Smooth muscle cell (in vitro differentiated cells): Measurements from ENCODE around the gene PLA2G5. TPM values are rescaled to one million over a fixed set of nuclear protein-coding genes. Genes with fewer than 3 reads are reported as not detected.

Source experiments
- DNase-seq: peaks from one replicate; lab custom pipeline; 2025; ENCODE audit not compliant: unreplicated experiment; lab: John Stamatoyannopoulos, UW
- H2AFZ ChIP-seq: fragments of 200-600 bp; sonication (generic); 2 replicates; pipeline ENCODE4 v1.6.0; 2016; ENCODE audit warnings: antibody characterized with exemption, low read depth, mild to moderate bottlenecking
- H3F3A ChIP-seq: fragments of 200-600 bp; sonication (generic); 2 replicates; pipeline ENCODE4 v1.6.0; 2017; ENCODE audit warnings: antibody characterized with exemption, low read depth
- H3K27ac ChIP-seq: fragments of 200-600 bp; sonication (generic); 2 replicates; pipeline ENCODE4 v1.5.1; 2016; ENCODE audit warnings: low read depth, mild to moderate bottlenecking
- H3K27me3 ChIP-seq: fragments of 200-600 bp; sonication (generic); 2 replicates; pipeline ENCODE4 v1.6.1; 2016; ENCODE audit warnings: low read depth, mild to moderate bottlenecking
- H3K36me3 ChIP-seq: fragments of 200-600 bp; sonication (generic); 2 replicates; pipeline ENCODE4 v1.5.1; 2016; ENCODE audit warnings: low read depth
- H3K4me1 ChIP-seq: fragments of 200-600 bp; sonication (generic); 2 replicates; pipeline ENCODE4 v1.5.1; 2016; ENCODE audit warnings: low read depth
- H3K4me2 ChIP-seq: fragments of 200-600 bp; sonication (generic); 2 replicates; pipeline ENCODE4 v1.6.0; 2016; ENCODE audit warnings: mild to moderate bottlenecking
- H3K4me3 ChIP-seq: fragments of 200-600 bp; sonication (generic); 2 replicates; pipeline ENCODE4 v1.5.1; 2016; ENCODE audit warnings: mild to moderate bottlenecking
- H3K79me2 ChIP-seq: fragments of 200-600 bp; sonication (generic); 2 replicates; pipeline ENCODE4 v1.6.0; 2016; ENCODE audit warnings: low read depth, mild to moderate bottlenecking
- H3K9ac ChIP-seq: fragments of 200-600 bp; sonication (generic); 2 replicates; pipeline ENCODE4 v1.6.0; 2016; ENCODE audit warnings: low read depth
- H3K9me3 ChIP-seq: fragments of 200-600 bp; sonication (generic); replicated peaks from 2 replicates; pipeline ENCODE4 v1.5.1; 2016; ENCODE audit warnings: low read depth
- H4K20me1 ChIP-seq: fragments of 200-600 bp; sonication (generic); 2 replicates; pipeline ENCODE4 v1.6.0; 2016; ENCODE audit warnings: low read depth
- CTCF ChIP-seq: fragments of 200-600 bp; sonication (generic); IDR thresholded peaks from 2 replicates; pipeline ENCODE4 v1.5.1; 2017; ENCODE audit warnings: borderline replicate concordance, mild to moderate bottlenecking, antibody characterized with exemption; ENCODE audit not compliant: insufficient read depth, poor library complexity, severe bottlenecking
- WGBS: methylation state at CpG from one replicate; pipeline ENCODE4 v1.1.7; 2016; ENCODE audit warnings: low lambda C conversion rate; 5-methylcytosine and 5-hydroxymethylcytosine counted together
- polyA plus RNA-seq: library from polyadenylated mRNA; unstranded; fragments of >200 nt; fragmentation: Nextera tagmentation; extraction: Ambion mirVana; gene quantifications from 2 replicates; pipeline ENCODE4 v1.2.1, GENCODE V29; 2016
- total RNA-seq: library from RNA; depleted of rRNA; stranded (reverse); fragments of >200 nt; gene quantifications from 2 replicates; pipeline ENCODE4 v1.2.3, GENCODE V29; 2014

The PLA2G5 gene
- total and polyA plus RNA-seq, 2 experiments from 2014 or later = 0.22 to 0.64 TPM

DNA sequence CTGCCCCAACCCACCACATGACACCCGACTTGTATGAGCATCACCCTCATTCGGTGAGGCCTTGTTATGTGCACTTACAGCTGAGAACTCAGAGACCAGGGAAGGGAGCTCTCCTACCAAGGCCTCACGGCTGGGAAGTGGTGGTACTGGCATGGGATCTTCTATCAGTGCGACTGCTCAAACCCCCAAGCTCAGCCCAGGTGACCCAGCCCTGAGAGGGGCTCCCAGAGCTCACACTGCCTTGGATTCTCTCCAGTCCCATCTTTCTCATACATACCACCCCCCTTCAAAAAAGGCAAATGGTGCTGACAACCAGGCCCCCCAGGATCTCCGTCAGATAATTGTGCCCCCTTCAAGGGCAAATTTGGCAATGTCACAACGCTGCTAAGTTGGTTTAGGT, 68.4 kb downstream of the PLA2G5 start:
- no peaks in the 10 kb centered on the region for H3K27me3 ChIP-seq
- no peak for TF ChIP-seq CTCF
- no peaks in the 10 kb centered on the region for H3K79me2 ChIP-seq
- no peak overlapping the region for H3K4me2 ChIP-seq
- H4K20me1 ChIP-seq = no peaks in the 10 kb centered on the region
- no peak overlapping the region for H2AFZ ChIP-seq
- no peaks in the 10 kb centered on the region for H3K9me3 ChIP-seq
- WGBS = 97% methylated on average over 6 of the region's 6 CpGs
- DNase-seq = no peak
- no peak overlapping the region for H3K4me3 ChIP-seq
- no peaks in the 10 kb centered on the region for H3K4me1 ChIP-seq
- no peak overlapping the region for H3K27ac ChIP-seq
- H3K9ac ChIP-seq = no peak overlapping the region
- H3F3A ChIP-seq = no peaks in the 10 kb centered on the region
- H3K36me3 ChIP-seq = no peaks in the 10 kb centered on the region

DNA sequence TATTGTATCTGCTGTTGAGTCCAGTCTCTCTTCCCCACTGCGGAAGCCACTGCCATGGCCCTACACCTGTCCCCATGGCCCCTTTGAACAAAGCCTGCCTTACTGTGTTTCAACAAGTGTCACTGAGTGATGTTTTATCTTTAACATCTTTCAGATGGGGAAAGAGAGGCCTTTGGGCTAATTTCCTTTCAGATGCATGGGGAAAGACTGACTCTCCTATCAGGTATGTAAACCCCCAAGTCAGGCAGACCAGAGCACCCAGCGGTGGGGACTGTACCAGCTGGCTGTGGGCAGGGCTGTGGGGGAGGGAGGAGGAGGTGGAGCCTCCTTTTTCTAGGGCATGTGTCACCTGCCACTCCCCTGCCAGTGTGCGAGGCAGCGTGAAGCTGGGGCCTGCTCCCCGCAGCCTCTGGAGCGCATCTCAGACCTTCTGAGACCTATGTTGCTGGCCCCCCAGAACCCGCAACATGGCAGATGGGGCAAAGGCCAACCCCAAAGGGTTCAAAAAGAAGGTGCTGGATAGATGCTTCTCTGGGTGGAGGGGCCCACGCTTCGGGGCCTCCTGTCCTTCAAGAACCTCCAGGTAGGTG, 69.1 kb downstream of the PLA2G5 start, which contains the start of gene PLA2G2F:
Gene PLA2G2F, plus strand, starts transcription at position 363 of the 590 bp plus-strand sequence. Its CDS starts 105 bp downstream, at position 468.
- Histone ChIP-seq H3K9me3 (no peaks in the 10 kb centered on the region), H3K27me3 (no peaks in the 10 kb centered on the region), H2AFZ (no peak within 1 kb of the TSS), H3K9ac (no peak within 1 kb of the TSS), H4K20me1 (no peaks in the 10 kb centered on the region), H3K4me1 (no peaks in the 10 kb centered on the region), H3K4me2 (no peak within 1 kb of the TSS), H3K4me3 (no peak within 1 kb of the TSS), H3F3A (no peaks in the 10 kb centered on the region), H3K27ac (no peak within 1 kb of the TSS), H3K36me3 (no peaks in the 10 kb centered on the region), H3K79me2 (no peaks in the 10 kb centered on the region)
- 96% methylated on average over 9 of the region's 9 CpGs for WGBS
- DNase-seq = no peak
- TF ChIP-seq CTCF = no peak

DNA sequence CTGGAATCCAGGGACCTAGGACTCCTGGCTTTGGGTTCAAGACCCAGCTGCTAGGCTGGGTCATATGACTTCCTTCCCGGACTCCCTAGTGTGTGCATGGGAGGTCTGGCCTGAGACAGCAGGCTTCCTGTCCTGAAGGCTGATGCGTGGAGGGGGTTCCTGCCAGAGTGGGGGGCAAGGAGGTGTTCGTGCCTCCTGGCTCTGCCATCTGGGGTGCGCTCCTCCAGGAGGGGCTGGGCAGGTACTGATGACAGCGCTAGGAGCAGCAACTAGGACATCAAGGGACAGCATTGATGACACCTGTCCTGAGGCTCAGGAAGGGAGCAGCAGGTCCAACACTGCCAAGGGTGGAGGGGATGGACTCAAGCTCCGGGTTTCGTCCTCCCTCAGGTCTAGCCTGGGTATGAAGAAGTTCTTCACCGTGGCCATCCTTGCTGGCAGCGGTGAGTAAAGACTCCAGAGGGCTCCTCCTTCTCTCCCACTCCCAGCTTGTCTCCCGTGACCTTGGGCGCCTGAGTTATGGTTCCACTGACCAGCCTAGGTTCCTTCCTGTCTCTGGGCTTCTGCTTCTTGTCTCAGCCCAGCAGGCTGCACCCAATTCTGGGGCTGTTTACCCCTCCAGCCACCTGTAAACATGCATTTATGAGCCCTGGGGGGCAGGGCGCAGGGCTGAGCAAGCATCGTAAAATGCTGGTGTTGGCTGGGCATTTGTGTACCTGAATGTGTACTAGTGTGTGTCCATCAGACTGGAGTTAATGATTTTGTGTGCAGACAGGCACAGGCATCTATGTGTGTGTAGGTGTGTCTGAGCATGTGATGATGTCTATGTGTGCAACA, 70.0 kb downstream of the PLA2G5 start:
- no peaks in the 10 kb centered on the region for H3K27me3 ChIP-seq
- no peaks in the 10 kb centered on the region for H3F3A ChIP-seq
- H3K36me3 ChIP-seq = no peaks in the 10 kb centered on the region
- no peaks in the 10 kb centered on the region for H4K20me1 ChIP-seq
- no peak overlapping the region for H2AFZ ChIP-seq
- no peak for DNase-seq
- no peak overlapping the region for H3K4me2 ChIP-seq
- H3K27ac ChIP-seq = no peak overlapping the region
- no peak overlapping the region for H3K9ac ChIP-seq
- no peak for TF ChIP-seq CTCF
- H3K79me2 ChIP-seq = no peaks in the 10 kb centered on the region
- no peak overlapping the region for H3K4me3 ChIP-seq
- no peaks in the 10 kb centered on the region for H3K4me1 ChIP-seq
- H3K9me3 ChIP-seq = no peaks in the 10 kb centered on the region
- 89% methylated on average over 13 of the region's 13 CpGs for WGBS
